HFFc6 (cell line): ENCODE data around the gene SOX18. TPM values are rescaled to one million over a fixed set of nuclear protein-coding genes. Genes with fewer than 3 reads are reported as not detected.
A peak's percentile ranks its signal among the peaks of the same experiment; 100 is the strongest.

Experiments
- DNase-seq: peaks from one replicate; pipeline ENCODE4 v3.0.0-alpha.2; 2018
- H3K27ac Mint-ChIP-seq: 2 replicates; pipeline ENCODE4 v1.8.0; 2020; ENCODE audit warnings: mild to moderate bottlenecking, mixed read lengths
- H3K27me3 Mint-ChIP-seq: 2 replicates; pipeline ENCODE4 v1.8.0; 2021; ENCODE audit warnings: mild to moderate bottlenecking, moderate library complexity, mixed read lengths; ENCODE audit not compliant: insufficient read depth
- H3K36me3 Mint-ChIP-seq: 2 replicates; pipeline ENCODE4 v1.8.0; 2021; ENCODE audit warnings: low read depth, mixed read lengths
- H3K4me1 Mint-ChIP-seq: 2 replicates; pipeline ENCODE4 v1.8.0; 2020; ENCODE audit warnings: low read depth, mixed read lengths
- H3K4me3 Mint-ChIP-seq: 2 replicates; pipeline ENCODE4 v1.8.0; 2020; ENCODE audit warnings: mild to moderate bottlenecking, moderate library complexity, mixed read lengths
- H3K9me3 Mint-ChIP-seq: 2 replicates; pipeline ENCODE4 v1.8.0; 2020; ENCODE audit warnings: mild to moderate bottlenecking, mixed read lengths
- total RNA-seq, 6 experiments: library from RNA; stranded (reverse); fragmentation: NEBNext Ultra II Directional; extraction: Animal tissue kit (Norgen Biotek cat#: 25700); gene quantifications; 2 replicates in 1 of 6; 3 replicates in 5 of 6; pipeline ENCODE4 v1.2.3, GENCODE V29; 2021
- TF ChIP-seq, protein P1 (sequence below): fragments of 200-600 bp; sonication (generic); IDR thresholded peaks from 2 replicates; pipeline ENCODE4 v1.5.0; 2021; ENCODE audit warnings: antibody characterized with exemption, mild to moderate bottlenecking

Gene SOX18
- total RNA-seq, 6 experiments from 2014 or later, result 0.10 to 0.17 TPM; not detected in 4

- Mint-ChIP-seq H3K27me3 (peaks cover 31% of the 10 kb centered on the region), H3K9me3 (no peaks in the 10 kb centered on the region), H3K4me3 (no peak overlapping the region), H3K27ac (no peak overlapping the region), H3K36me3 (no peaks in the 10 kb centered on the region), H3K4me1 (no peaks in the 10 kb centered on the region)
- no peak for DNase-seq
- TF ChIP-seq, protein P1, sequence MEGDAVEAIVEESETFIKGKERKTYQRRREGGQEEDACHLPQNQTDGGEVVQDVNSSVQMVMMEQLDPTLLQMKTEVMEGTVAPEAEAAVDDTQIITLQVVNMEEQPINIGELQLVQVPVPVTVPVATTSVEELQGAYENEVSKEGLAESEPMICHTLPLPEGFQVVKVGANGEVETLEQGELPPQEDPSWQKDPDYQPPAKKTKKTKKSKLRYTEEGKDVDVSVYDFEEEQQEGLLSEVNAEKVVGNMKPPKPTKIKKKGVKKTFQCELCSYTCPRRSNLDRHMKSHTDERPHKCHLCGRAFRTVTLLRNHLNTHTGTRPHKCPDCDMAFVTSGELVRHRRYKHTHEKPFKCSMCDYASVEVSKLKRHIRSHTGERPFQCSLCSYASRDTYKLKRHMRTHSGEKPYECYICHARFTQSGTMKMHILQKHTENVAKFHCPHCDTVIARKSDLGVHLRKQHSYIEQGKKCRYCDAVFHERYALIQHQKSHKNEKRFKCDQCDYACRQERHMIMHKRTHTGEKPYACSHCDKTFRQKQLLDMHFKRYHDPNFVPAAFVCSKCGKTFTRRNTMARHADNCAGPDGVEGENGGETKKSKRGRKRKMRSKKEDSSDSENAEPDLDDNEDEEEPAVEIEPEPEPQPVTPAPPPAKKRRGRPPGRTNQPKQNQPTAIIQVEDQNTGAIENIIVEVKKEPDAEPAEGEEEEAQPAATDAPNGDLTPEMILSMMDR, result no peak
These were observed 37.4 kb upstream of the SOX18 start for GRCh38 chr20:64086801-64087200.

- H3K27me3 Mint-ChIP-seq, result peaks cover 34% of the 10 kb centered on the region
- no peaks in the 10 kb centered on the region for H3K9me3 Mint-ChIP-seq
- no peaks in the 10 kb centered on the region for H3K36me3 Mint-ChIP-seq
- TF ChIP-seq, protein P1, result no peak
- H3K4me1 Mint-ChIP-seq, result no peaks in the 10 kb centered on the region
- no peak overlapping the region for H3K27ac Mint-ChIP-seq
- no peak overlapping the region; the same call in 1 of the 2 replicates for H3K4me3 Mint-ChIP-seq
- no peak for DNase-seq
These were observed 35.3 kb upstream of the SOX18 start for GRCh38 chr20:64084685-64085152.

DNA sequence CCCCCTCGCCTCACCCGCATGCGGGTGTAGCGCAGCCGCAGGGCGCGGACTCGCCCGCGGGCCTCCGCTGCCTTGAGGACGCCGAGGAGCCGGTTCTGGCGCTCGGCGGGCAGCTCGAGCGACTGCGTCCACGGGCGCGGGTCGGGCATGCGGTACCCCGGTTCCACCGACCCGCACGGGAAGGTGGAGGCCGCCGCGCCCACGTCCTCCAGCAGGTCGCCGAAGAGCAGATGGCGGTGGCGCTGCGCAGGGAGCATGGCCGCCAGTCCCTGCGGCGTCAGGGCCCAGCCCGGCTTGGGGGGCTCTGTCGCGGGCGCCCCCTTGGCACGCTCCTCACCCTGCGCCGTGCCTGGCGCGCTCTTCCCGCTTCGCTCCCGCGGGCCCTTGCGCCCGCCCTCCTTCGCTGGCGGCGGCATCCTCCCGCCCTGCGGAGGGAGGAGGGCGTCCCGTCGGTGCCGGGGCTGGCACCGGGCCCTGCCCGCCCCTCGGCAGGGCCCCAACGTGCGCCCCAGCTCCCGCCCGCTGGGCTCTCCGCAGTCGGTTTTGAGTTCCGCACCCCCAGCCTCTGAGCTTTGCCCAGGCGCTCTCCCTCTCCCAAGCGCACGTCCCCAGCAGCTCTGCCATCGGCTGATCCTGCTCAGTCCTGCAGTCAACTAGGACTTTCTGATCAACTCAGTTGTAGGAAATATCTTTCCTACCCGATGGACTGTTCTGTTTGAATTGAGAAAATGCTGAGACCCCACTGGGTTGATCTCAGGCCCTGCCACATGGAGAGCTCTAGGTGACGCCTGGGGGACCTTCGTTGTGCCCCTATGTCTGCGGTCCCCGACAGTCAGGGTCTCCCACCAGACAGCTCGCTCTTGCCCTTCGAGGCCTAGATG lies 34.6 kb upstream of the SOX18 start, which contains the start of gene LKAAEAR1:
TSS of gene LKAAEAR1 (minus strand) at position 595 of the 881 bp plus-strand sequence. CDS start at position 416, 179 bp downstream.
- DNase-seq, result no peak
- Mint-ChIP-seq H3K27me3 (peaks cover 34% of the 10 kb centered on the region), H3K9me3 (no peaks in the 10 kb centered on the region)

GRCh38 chr20:64083378-64083803 lies 34.0 kb upstream of the SOX18 start:
- peaks cover 29% of the 10 kb centered on the region for H3K27me3 Mint-ChIP-seq
- TF ChIP-seq, protein P1, result peak; percentile 74
- H3K36me3 Mint-ChIP-seq, result no peaks in the 10 kb centered on the region
- H3K9me3 Mint-ChIP-seq, result no peaks in the 10 kb centered on the region
- no peak for DNase-seq
- peak overlapping the region; percentile 51; the same call in 1 of the 2 replicates for H3K4me3 Mint-ChIP-seq
- no peak overlapping the region for H3K27ac Mint-ChIP-seq
- peaks cover 8% of the 10 kb centered on the region; the same call in 1 of the 2 replicates for H3K4me1 Mint-ChIP-seq

More for the DNA sequence above, 34.6 kb upstream of the SOX18 start, which contains the start of gene LKAAEAR1:
- H3K27ac Mint-ChIP-seq, result no peak within 1 kb of the TSS
- H3K4me1 Mint-ChIP-seq, result peaks cover 2% of the 10 kb centered on the region; the same call in 1 of the 2 replicates
- H3K4me3 Mint-ChIP-seq, result peak within 1 kb of the TSS; percentile 73
- TF ChIP-seq, protein P1, result no peak; the same call in 1 of the 2 replicates
- no peaks in the 10 kb centered on the region for H3K36me3 Mint-ChIP-seq

DNA sequence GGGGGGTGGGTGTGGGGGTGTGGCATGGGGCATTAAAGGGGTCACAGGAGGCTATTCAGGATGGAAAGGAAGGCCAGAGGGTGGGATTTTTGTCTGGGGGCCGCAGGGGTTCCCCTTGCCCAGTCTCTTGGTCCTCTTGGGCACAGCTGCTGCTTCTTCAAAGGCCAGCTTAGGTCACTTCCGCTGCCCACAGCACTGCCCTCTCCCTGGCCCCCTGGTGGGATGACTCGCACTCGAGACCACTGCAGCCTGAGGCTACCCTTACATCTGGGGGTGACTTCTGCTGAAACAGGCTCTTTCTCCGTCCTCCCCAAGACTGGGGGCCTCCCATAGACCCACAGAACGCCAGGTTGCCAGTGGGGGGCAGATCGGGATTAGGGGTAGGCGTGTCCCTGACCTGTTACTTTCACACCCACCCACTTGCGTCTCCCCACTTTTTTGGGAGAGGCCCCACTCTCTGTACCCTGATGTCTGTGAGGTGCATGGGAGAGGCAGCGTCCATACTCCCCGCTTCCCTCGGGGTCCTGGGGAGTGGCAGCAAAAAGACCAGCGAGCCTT lies 33.5 kb upstream of the SOX18 start:
- no peak for DNase-seq
- Mint-ChIP-seq H3K27me3 (peaks cover 25% of the 10 kb centered on the region), H3K9me3 (no peaks in the 10 kb centered on the region), H3K36me3 (no peaks in the 10 kb centered on the region), H3K4me1 (peaks cover 8% of the 10 kb centered on the region; the same call in 1 of the 2 replicates), H3K4me3 (peak overlapping the region; percentile 51; the same call in 1 of the 2 replicates), H3K27ac (no peak overlapping the region)
- TF ChIP-seq, protein P1, result no peak
